Stimulated activated CD8-positive, alpha-beta memory T cell treated with anti-CD3 and anti-CD28 coated beads, Interleukin-15, amount 100 ng/mL, for 48 hours (primary cell): Measurements from ENCODE around the gene HUNK.

Experiments used
- DNase-seq, 2 donors: peaks; one replicate each; pipeline ENCODE4 v3.0.0-alpha.2; 2020; ENCODE audit warnings: low read depth in 2 of 2

The HUNK gene

DNA sequence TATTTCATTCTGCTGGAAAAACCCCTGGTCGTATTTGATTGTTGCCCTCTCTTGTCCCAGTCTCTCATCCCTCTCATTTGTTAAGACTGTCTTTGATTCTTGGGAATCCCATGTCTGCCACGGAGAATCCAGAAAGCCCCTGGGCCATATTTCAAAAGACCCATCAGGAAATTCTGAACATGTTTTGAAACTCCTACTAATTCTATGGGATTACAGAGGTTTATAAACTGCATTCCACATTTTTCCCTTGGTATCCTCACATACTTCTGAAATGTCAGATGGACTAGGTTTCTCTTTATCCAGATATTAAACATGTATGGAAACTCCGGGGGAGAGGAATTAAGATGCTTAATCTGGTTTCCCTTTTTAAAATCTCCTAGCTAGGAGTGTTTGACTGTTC lies 80.0 kb downstream of the HUNK start:
- no peak for DNase-seq

DNA sequence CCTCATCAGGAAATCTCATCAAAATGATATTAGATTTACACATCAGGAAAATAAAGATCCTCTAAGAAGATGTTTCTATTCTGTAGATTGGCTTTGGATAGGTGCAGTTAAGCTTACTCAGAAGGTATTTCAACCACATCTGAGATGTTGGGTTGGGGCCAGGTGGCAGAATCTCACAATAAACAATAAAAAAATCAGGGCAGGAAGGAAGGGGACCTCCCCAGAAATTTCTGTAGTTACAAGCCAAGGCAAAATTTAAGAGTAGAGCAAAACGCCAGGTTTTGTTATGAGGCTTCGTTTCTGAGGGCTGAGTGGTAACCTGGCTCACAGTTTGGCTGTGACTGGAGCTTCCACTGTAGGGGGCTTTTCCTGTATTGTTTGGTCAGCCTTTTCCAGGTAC lies 84.8 kb downstream of the HUNK start:
- no peak for DNase-seq

DNA sequence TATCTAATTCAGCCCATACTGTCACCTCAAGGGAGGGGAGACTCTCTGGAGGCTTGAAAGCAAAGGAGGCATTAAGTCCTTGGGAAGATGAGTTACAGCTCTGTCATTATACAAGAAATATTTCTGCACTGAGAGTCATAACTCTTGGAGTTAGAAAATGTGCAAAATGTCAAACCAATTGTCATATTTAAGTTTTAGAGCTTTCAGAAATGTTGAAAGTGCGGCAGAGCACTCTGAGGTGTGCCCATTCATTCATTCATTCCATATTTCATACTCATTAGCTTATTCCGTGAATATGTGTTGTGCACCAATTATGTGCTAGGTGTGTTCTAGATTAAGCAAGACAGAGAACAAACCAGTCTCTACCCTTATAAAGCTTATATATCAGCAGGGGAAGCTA lies 87.1 kb downstream of the HUNK start:
- no peak for DNase-seq

DNA sequence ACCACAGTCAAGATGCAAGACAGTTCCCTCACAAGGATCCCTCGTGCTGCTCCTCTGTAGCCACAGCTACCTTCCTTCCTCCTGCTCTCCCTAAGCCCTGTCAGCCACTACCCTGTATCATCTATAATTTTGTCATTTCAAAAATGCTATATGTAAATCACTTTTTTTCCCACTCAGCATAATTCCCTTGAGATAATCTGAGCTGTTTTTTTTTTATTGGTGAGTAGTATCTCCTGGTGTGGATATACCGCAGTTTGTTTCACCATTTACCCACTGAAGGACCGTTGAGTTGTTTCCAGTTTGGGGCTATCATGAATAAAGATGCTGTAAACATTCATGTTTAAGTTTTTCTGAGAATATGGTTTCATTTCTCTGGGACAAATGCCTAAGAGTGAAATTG lies 88.2 kb downstream of the HUNK start:
- DNase-seq, result no peak

DNA sequence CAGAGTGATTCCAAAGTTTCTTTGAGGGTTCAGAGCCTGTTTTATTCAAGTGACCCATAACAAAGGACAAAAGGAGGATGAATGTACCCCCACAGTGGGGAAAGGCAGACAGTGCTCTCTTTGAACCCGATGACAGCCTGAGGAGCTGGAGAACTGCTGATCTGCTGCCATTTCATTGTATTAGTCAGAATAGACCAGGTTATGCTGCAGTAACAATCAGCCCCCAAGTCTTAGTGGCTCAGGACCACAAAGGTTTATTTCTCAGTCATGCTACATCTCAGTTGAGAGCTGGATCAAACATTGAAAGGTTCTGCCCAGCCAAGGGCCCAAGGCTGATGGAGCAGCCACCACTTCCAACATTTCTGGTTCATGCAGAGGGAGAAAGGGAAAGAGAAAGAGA lies 88.9 kb downstream of the HUNK start:
- no peak for DNase-seq

DNA sequence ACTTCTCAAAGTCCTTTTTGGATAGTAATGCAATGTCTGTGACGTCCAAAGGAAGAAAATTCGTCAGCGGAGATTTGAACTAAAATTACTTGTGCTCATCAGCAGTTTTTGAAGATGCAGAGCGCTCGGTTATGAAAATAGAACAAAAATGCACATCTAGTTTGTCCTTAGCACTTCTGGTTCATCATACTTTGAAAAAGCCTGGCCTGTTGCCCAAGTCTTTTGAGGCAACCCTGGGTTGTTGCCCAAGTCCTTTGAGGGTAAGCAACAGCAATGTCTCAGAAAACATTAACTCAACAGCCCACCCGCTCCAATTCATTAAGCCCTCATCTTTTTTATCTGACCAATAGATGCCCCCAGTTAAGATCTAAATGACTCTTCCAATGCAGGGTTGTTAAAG lies 91.9 kb downstream of the HUNK start:
- no peak for DNase-seq

DNA sequence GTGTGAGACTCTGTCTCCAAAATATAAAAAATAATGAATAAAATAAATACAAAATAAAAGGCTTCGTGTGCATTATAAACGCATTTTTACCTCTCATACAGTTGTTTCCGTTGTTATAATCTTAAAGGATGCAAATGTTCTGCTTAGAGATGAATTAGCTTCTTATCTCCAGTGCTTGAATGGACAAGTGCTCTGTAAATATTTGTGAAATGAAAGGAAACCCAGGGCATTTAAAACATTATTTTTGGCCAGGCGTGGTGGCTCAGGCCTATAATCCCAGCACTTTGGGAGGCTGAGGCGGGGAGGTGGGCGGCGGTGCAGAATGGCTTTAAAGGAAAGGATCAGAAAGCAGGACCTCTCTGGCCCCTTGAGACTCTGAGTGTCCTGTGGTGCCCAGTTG lies 94.5 kb downstream of the HUNK start:
- no peak for DNase-seq

DNA sequence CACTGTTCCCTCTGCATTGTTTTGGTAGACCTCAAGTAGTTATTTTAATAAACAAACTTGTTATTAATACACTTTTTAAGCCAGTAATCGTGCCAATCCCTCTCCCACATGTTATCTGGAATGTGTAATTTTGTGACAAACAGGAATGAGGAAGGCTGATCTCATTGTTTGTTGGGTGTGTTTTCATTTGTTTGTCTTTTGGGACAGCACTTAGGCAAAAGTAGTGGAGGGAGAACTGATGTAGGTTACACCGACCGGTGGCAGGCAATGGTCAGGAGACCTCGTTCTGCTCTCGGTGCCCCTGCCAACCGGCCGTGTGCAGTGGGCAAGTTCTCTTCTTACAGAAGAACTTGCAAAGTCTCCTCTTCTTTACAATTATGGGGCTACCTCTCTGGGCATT lies 99.8 kb downstream of the HUNK start:
- DNase-seq, result no peak

DNA sequence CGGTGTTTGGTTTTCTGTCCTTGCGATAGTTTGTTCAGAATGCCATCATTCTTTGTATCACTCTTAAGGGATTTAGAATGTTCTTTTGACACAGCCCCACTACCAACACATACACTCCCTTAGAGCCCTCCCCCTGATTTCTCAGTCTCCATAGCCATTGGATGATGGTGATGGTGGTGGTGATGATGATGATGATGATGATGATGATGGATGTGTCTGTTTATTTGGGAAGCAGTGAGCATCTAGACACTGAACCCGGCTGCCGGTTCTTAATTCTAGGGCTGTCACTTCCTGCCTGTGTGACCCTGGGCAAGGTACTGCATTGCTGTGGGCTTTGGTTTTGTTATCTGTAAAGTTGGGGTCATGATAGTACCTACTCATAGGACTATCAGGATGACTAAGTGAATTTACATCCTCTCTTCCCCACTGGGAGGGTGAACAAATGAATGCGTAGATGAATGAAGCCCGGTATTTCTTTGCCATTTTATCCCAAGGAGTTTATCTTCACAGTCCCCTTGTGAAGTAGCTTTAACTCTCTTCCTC lies 100.7 kb downstream of the HUNK start:
- DNase-seq, result no peak

DNA sequence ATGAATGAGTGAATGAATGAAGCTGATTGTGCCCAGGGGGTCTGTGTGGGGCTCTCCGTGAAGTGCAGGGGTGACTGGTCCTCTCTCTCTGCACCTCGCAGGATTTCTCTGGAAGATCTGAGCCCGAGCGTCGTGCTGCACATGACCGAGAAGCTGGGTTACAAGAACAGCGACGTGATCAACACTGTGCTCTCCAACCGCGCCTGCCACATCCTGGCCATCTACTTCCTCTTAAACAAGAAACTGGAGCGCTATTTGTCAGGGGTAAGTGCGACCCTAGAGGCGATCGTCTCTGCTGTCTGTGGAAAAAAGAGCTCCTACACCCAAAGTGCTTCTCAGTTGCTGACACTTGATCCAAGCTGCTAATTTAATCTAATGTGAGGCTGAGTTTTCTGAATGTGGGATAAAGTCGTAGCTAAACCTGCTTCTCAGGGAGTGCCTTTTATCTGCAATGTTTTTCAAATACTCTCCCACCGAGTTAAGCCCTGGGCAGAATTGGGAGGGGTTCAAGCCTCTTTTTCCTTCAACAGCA lies 101.7 kb downstream of the HUNK start:
- DNase-seq, result peak; percentile 13 to 14

DNA sequence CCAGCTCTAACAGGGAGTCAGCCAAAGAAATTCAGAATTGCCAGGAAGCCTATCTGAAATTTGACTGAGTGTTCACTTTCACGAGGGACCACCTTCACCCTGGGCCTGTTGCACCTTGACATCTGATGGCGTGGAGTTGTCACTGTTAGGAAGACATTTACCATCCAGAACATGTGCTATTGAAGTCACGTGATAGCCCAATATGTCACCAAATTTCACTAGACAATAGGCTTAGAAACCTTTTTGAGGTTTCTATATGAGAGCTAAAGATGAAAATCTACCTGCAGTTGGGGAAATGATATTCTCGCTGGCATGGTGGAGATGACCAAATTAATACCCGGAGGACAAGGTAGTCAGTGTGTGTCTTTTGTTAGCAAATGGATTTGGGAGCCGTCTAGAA lies 102.7 kb downstream of the HUNK start:
- no peak for DNase-seq

DNA sequence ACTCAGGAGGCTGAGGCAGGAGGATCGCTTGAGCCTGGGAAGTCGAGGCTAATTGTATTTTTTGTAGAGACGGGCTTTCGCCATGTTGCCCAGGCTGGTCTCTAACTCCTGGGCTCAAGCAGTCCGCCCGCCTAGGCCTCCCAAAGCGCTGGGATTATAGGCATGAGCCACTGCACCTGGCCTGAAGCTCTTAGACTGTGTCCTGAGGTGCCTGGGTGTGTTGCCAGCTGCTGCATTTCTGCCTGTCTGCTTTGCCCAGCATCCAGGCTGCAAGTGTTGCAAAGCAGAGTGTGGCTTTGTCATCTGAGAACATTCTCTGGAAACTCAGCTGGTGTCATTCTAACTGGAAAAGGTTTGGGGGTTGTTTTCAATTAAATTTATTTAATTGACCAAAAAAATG lies 105.0 kb downstream of the HUNK start:
- DNase-seq, result no peak

DNA sequence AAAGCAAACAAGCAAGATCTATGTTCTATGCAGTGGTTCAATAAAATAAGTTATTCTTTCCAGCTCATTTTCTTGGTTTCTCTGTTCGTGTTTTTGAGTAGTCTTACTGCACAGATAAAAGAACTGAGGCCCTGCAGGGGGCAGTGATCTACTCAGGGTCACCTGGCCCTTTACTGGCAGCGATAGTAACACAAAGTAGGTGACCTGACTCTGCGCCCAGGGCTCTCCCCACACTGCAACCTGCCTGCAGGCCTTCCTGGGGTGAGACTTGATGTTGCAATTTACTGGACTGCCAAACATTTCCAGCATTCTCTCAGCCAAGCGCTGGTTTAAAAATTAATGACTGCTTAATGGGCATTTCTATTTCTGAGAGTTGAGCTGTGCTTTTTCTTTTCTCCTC lies 110.3 kb downstream of the HUNK start:
- DNase-seq, result no peak

DNA sequence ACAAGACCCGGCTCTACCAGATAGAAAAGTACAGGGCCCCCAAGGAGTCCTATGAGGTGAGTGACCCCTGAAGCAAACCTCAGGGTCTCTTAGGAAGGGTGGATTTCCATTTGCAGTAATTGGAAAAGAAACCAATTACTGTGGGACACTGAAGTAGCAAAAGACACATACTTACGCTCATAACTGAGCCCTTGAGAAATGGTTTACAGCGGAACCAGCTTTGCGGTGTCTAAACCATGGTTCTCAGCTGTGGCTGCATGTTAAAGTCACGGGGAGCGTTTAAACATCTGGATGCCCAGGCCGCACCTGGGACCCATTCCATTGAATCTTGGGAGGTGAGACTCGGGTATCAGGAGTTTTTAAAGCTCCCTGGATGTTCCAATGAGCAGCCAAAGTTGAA lies 110.7 kb downstream of the HUNK start:
- no peak for DNase-seq

DNA sequence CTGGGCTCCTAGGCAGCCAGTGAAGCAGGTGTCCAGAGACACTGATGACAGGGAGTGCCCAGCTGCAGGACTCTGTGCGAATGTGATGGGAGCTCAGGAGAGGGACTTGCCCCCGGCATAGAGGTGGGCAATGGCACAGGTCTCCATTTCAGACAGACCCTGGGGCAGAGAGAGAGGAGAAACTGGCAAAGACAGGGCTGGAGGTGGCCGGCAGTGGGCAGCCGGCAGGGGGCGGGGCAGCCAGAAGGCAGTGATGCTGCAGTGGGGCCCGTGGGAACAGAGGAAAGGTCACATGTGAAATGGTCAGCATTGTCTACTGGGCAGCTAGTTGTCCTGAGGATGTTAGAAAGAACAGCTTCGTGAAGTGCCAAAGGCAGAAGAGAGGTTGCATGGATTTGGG lies 112.6 kb downstream of the HUNK start:
- no peak for DNase-seq

DNA sequence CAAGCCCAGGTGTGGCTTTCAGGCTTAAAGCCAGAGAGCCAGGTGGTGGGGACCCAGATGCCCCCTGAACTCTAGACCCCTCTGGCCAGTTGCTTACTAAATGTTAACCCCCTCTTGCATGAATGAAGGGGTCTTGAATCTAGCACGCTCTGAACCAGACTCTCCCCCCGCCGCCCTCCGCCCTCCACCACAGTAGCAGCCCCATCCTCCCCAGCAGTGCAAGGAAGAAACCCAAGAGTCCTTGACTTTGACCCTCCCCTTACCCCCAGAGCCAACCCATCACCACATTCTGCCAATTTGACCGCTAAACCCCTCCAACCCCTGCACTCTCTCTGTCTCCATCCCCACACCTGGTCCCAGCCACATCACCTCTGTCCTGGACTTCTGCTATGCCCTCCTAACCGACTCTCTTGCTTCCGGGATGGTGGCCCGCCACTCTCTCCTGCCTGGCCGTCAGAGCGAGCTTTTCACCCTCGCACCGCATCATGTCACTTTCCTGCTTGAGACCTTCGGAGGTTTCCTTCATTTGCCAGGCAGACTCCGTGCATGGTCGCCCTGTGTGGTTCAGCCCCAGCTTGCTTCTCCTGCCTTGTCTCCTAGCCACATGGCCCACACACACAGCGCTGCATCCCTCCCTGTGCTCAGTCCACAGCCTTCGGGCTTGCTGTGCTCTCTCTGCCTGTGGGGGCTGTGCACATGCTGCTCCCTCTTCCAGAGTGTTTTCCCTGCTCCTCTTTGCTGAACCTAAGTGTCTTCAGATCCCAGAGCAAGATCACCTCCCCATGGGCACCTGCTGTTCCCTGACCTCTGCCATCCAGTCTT lies 113.4 kb downstream of the HUNK start:
- no peak for DNase-seq

DNA sequence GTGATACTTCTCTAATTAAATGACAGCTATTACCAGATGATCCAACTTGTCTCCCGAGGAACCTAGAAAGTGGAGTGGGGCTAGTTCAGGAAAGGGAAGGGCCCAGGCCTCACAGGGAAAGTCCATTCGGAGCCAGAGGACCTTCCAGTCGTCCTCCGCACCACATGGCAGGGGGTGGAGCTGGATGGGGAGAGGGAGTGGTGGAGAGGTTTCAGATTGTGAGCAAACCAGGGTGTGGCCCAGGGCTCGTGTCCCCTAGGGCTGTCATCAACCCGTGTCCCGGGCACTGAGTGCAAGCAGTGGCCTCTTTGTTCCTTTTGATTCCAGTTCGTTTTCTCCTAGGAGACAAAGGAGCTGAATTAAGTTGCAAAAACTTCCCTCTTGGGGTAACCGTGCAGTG lies 114.9 kb downstream of the HUNK start:
- no peak for DNase-seq

DNA sequence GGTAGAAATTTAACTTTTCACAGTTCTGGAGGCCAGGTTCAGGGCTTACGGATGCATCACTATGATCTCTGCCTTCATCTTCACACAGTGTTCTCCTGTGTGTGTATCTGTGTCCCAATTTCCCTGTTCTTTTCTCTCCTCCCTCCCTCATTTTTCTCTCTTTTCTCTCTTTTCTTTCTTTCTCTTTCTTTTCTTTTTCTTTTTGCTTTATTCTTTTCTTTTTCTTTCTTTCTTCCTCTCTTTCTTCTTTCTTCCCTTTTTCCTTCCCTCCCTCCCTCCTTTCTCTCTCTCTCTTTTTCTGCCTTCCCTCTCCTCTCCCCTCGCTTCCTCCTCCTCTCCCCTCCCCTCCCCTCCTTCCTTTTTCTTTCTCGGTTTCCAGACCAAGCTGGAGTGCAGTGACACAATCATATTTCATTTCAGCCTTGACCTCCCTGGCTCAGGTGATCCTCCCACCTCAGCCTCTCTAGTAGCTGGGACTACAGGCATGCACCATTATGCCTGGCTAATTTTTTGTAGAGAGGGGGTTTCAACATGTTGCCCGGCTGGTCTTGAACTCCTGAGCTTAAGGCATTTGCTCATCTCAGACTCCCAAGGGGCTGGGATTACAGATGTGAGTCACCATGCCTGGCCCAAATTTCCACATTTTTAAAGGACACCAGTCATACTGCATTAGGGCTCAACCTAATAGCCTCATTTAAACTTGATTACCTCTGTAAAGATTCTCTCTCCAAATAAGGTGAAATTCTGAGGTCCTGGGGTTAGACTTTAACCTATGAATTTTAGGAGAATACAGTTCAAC lies 115.9 kb downstream of the HUNK start:
- no peak for DNase-seq

DNA sequence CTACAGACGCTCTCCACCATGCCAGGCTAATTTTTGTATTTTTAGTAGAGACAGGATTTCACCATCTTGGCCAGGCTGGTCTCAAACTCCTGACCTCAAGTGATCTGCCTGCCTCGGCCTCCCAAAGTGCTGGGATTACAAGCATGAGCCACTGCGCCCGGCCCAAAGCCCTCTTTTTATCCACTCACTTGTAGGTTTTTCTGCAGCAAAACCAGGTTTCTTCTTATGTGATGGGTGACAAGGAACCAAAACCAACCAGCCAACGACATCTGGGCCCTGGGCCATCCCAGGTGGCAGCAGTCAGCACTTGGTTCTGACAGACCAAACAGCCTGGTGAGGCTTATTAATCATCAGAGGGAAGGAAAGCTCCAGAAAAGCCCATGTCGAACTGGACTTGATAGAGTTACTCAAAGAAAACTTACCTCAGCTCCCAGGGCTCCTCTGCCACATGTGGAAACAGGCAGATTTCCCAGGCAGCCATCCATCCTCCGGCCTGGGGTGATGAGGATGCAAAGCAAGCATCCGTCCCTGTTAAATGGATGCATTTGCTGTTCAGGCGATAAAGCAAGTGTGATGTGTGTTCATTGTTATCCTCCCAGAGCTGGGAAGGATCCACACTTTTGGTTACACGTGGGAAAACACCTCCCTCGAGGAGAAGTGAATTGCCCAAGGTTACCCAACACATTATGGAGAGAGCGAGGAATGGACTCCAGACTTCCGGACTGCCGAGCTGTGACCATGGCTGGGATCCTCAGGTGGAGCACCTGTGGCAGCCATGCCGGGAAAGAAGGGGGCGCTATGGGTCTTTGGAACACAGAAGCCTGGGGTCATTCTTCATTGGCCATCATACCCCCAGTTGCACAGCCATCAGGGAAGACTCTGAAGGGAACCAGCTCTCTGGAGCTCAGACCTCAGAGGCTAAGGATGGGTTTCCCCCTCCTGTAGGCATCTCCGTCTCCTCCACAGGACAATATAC lies 118.8 kb downstream of the HUNK start:
- no peak for DNase-seq

DNA sequence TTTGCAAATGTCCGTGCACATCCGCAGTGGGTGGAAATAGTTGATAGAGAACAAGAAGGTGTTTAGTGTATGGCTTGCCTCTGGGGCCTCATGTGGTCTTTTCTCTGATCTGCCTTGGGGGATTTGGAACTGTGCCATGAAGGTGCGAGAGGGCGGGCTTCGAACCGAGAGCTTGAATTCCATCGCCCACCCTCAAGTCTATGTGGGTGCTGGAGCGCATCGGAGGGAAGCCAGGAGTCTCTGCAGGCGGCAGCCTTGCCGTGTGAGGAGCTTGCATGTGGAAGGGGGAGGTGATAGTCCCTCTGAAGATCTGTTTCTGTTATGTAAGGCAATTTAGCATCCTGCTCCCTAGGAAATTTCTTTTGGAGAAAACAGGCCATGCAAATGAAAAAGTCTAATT lies 119.6 kb downstream of the HUNK start:
- no peak for DNase-seq
